Activated CD4-positive, alpha-beta T cell treated with anti-CD3 and anti-CD28 coated beads for 36 hours (primary cell): ENCODE data around the gene BCKDHB. TPM values are rescaled to one million over a fixed set of nuclear protein-coding genes. Genes with fewer than 3 reads are reported as not detected.
"Not testable (repeated sequence)": the region's sequence is repeated elsewhere in the genome, so short reads cannot be mapped to it uniquely, and the experiment has no call there.

ENCODE experiments used
- ATAC-seq: fragments of 200-7000 bp; cut with Tn5 transposase; one replicate; pipeline ENCODE4 v1.10.0; 2021; ENCODE audit warnings: mild to moderate bottlenecking, moderate library complexity
- CTCF ChIA-PET: fragments of 350-600 bp; sonication (Branson Sonifier 250); formaldehyde crosslinking; loops from one replicate; lab custom pipeline; 2021; ENCODE audit warnings: antibody characterized with exemption; lab: Charles Lee
- POLR2A ChIA-PET: fragments of 350-600 bp; sonication (Branson Sonifier 250); formaldehyde crosslinking; loops from one replicate; lab custom pipeline; 2021; ENCODE audit warnings: antibody characterized with exemption, inconsistent platforms; lab: Charles Lee
- DNase-seq: peaks from one replicate; pipeline ENCODE4 v3.0.0-alpha.2; 2020
- H3K27ac Mint-ChIP-seq: one replicate; pipeline ENCODE4 v1.8.0; 2021; ENCODE audit warnings: mixed read lengths
- H3K27me3 Mint-ChIP-seq: one replicate; pipeline ENCODE4 v1.8.0; 2021; ENCODE audit warnings: mixed read lengths
- H3K36me3 Mint-ChIP-seq: one replicate; pipeline ENCODE4 v1.8.0; 2021; ENCODE audit warnings: low read depth, mixed read lengths
- H3K4me1 Mint-ChIP-seq: one replicate; pipeline ENCODE4 v1.8.0; 2021; ENCODE audit warnings: mixed read lengths
- H3K4me3 Mint-ChIP-seq: one replicate; pipeline ENCODE4 v1.8.0; 2021; ENCODE audit warnings: mild to moderate bottlenecking, moderate library complexity, mixed read lengths
- H3K9me3 Mint-ChIP-seq: one replicate; pipeline ENCODE4 v1.8.0; 2021; ENCODE audit warnings: low read depth, mixed read lengths
- intact Hi-C, 2 experiments: fragments of 100-400 bp; cut with DNase I in 1 of 2; cut with micrococcal nuclease in 1 of 2; formaldehyde crosslinking; loops; one replicate each; pipeline versions ENCODE4 v1.14.2 to v1.15.1; 2022 to 2024; cut with DNase I, micrococcal nuclease
- total RNA-seq, 2 experiments: library from RNA; stranded (reverse); gene quantifications; one replicate each; pipeline ENCODE4 v1.2.3, GENCODE V29; 2021

The BCKDHB gene
- 10 to 100 TPM; 13.1 to 21.4 TPM for total RNA-seq

- Mint-ChIP-seq H3K36me3 (no peaks in the 10 kb centered on the region), H3K4me1 (peaks cover 12% of the 10 kb centered on the region), H3K27me3 (peaks cover 6% of the 10 kb centered on the region), H3K4me3 (peak within 1 kb of the TSS; percentile 90), H3K9me3 (no peaks in the 10 kb centered on the region), H3K27ac (peak within 1 kb of the TSS; percentile 88)
- intact Hi-C loops, result loop anchor here (1.0 to 10.0 kb wide), 9 partner anchors 58 to 1646 kb away; partner anchors contain the start of genes ELOVL4 (in 2 of the 2), TTK (in 2 of the 2), LCA5 (in 1 of the 2) and PHIP (in 1 of the 2)
- ATAC-seq (peak; percentile 98), DNase-seq (peak; percentile 98)
- POLR2A ChIA-PET, result interaction anchor here (1.0 to 1.6 kb wide), 3 partner anchors 103 to 163 kb away, joined by 3 to 11 read pairs (median 4); partner anchors contain the start of gene TTK
- CTCF ChIA-PET, result interaction anchor here (0.7 to 3.2 kb wide), 8 partner anchors 13 to 595 kb away, joined by 3 to 13 read pairs (median 4); partner anchors contain the start of gene ELOVL4
These were observed at the start of gene BCKDHB for GRCh38 chr6:80106418-80107235. Gene BCKDHB, plus strand, starts transcription at chr6:80106671. Its CDS starts 23 bp downstream, at chr6:80106694.

- ChIA-PET POLR2A (no interaction called here), CTCF (no interaction called here)
- Mint-ChIP-seq H3K27ac (no peak overlapping the region), H3K4me1 (no peaks in the 10 kb centered on the region), H3K27me3 (peaks cover 2% of the 10 kb centered on the region), H3K36me3 (no peaks in the 10 kb centered on the region), H3K9me3 (no peaks in the 10 kb centered on the region), H3K4me3 (no peak overlapping the region)
- no peak for ATAC-seq
- intact Hi-C loops, result no loop called here
- no peak for DNase-seq
These were observed 45.7 kb upstream of the BCKDHB start for GRCh38 chr6:80060774-80061173.

- H3K36me3 Mint-ChIP-seq, CTCF ChIA-PET, H3K4me3 Mint-ChIP-seq, ATAC-seq, intact Hi-C loops, H3K27me3 Mint-ChIP-seq, H3K9me3 Mint-ChIP-seq, H3K4me1 Mint-ChIP-seq, POLR2A ChIA-PET, DNase-seq, H3K27ac Mint-ChIP-seq: not testable (repeated sequence)
These were observed 38.3 kb upstream of the BCKDHB start for GRCh38 chr6:80068146-80068545.

GRCh38 chr6:80070431-80070830 lies 36.0 kb upstream of the BCKDHB start:
- H3K4me3 Mint-ChIP-seq, H3K27ac Mint-ChIP-seq, intact Hi-C loops, H3K27me3 Mint-ChIP-seq, ATAC-seq, POLR2A ChIA-PET, DNase-seq, H3K9me3 Mint-ChIP-seq, H3K4me1 Mint-ChIP-seq, CTCF ChIA-PET, H3K36me3 Mint-ChIP-seq: not testable (repeated sequence)

- DNase-seq (no peak), ATAC-seq (no peak)
- ChIA-PET CTCF (interaction anchor here (0.7 kb wide), 1 partner anchor 179 kb away, joined by 3 read pairs; no protein-coding TSS in a partner anchor), POLR2A (no interaction called here)
- peaks cover 5% of the 10 kb centered on the region for H3K9me3 Mint-ChIP-seq
- no peak overlapping the region for H3K4me3 Mint-ChIP-seq
- intact Hi-C loops, result no loop called here
- no peaks in the 10 kb centered on the region for H3K4me1 Mint-ChIP-seq
- H3K27ac Mint-ChIP-seq, result no peak overlapping the region
- H3K36me3 Mint-ChIP-seq, result no peaks in the 10 kb centered on the region
- H3K27me3 Mint-ChIP-seq, result peaks cover 3% of the 10 kb centered on the region
These were observed 29.4 kb upstream of the BCKDHB start for GRCh38 chr6:80077067-80077466.

GRCh38 chr6:80088637-80089036 lies 17.8 kb upstream of the BCKDHB start:
- peaks cover 4% of the 10 kb centered on the region for H3K27me3 Mint-ChIP-seq
- no peak overlapping the region for H3K27ac Mint-ChIP-seq
- H3K36me3 Mint-ChIP-seq, result no peaks in the 10 kb centered on the region
- H3K4me1 Mint-ChIP-seq, result no peaks in the 10 kb centered on the region
- H3K9me3 Mint-ChIP-seq, result no peaks in the 10 kb centered on the region
- intact Hi-C loops, result no loop called here
- ATAC-seq, result no peak
- ChIA-PET POLR2A (no interaction called here), CTCF (interaction anchor here (0.9 kb wide), 1 partner anchor 139 kb away, joined by 3 read pairs; no protein-coding TSS in a partner anchor)
- no peak for DNase-seq
- H3K4me3 Mint-ChIP-seq, result no peak overlapping the region

GRCh38 chr6:80091506-80091905 lies 15.0 kb upstream of the BCKDHB start:
- POLR2A ChIA-PET, result no interaction called here
- CTCF ChIA-PET, result interaction anchor here (5.2 to 7.0 kb wide), 2 partner anchors 142 to 146 kb away, joined by 34 to 71 read pairs; partner anchors contain the start of gene ELOVL4
- intact Hi-C loops, result loop anchor here in 1 of 2 experiments (5.0 kb wide), 1 partner anchor 314 kb away; no protein-coding TSS in a partner anchor
- Mint-ChIP-seq H3K27me3 (peaks cover 4% of the 10 kb centered on the region), H3K36me3 (no peaks in the 10 kb centered on the region), H3K27ac (no peak overlapping the region), H3K4me1 (peaks cover 2% of the 10 kb centered on the region), H3K4me3 (no peak overlapping the region), H3K9me3 (no peaks in the 10 kb centered on the region)
- no peak for ATAC-seq
- no peak for DNase-seq

- ChIA-PET CTCF (interaction anchor here (0.5 to 7.0 kb wide), 10 partner anchors 10 to 1366 kb away, joined by 3 to 71 read pairs (median 4); partner anchors contain the start of genes BCKDHB, ELOVL4 and TTK), POLR2A (no interaction called here)
- no peaks in the 10 kb centered on the region for H3K36me3 Mint-ChIP-seq
- intact Hi-C loops, result loop anchor here (1.0 to 5.0 kb wide), 4 partner anchors 145 to 317 kb away; no protein-coding TSS in a partner anchor
- H3K27ac Mint-ChIP-seq, result no peak overlapping the region
- H3K27me3 Mint-ChIP-seq, result peaks cover 2% of the 10 kb centered on the region
- H3K4me1 Mint-ChIP-seq, result peaks cover 2% of the 10 kb centered on the region
- ATAC-seq (no peak), DNase-seq (peak; percentile 23)
- H3K4me3 Mint-ChIP-seq, result no peak overlapping the region
- no peaks in the 10 kb centered on the region for H3K9me3 Mint-ChIP-seq
These were observed 12.5 kb upstream of the BCKDHB start for GRCh38 chr6:80094017-80094416.

GRCh38 chr6:80095600-80095999 lies 10.9 kb upstream of the BCKDHB start:
- DNase-seq, result no peak
- CTCF ChIA-PET, result interaction anchor here (5.2 to 7.0 kb wide), 2 partner anchors 146 to 150 kb away, joined by 34 to 71 read pairs; partner anchors contain the start of gene ELOVL4
- intact Hi-C loops, result loop anchor here in 1 of 2 experiments (2.0 kb wide), 1 partner anchor 227 kb away; no protein-coding TSS in a partner anchor
- Mint-ChIP-seq H3K27ac (no peak overlapping the region), H3K4me1 (peaks cover 2% of the 10 kb centered on the region), H3K9me3 (no peaks in the 10 kb centered on the region), H3K27me3 (no peaks in the 10 kb centered on the region), H3K4me3 (no peak overlapping the region), H3K36me3 (no peaks in the 10 kb centered on the region)
- POLR2A ChIA-PET, result no interaction called here
- ATAC-seq, result no peak

- no peaks in the 10 kb centered on the region for H3K27me3 Mint-ChIP-seq
- no peak for ATAC-seq
- DNase-seq, result no peak
- no peak overlapping the region for H3K4me3 Mint-ChIP-seq
- H3K27ac Mint-ChIP-seq, result no peak overlapping the region
- peaks cover 2% of the 10 kb centered on the region for H3K4me1 Mint-ChIP-seq
- intact Hi-C loops, result no loop called here
- no peaks in the 10 kb centered on the region for H3K36me3 Mint-ChIP-seq
- no peaks in the 10 kb centered on the region for H3K9me3 Mint-ChIP-seq
- CTCF ChIA-PET, result interaction anchor here (0.8 to 5.9 kb wide), 6 partner anchors 67 to 230 kb away, joined by 3 to 29 read pairs (median 4); no protein-coding TSS in a partner anchor
- POLR2A ChIA-PET, result no interaction called here
These were observed 8.1 kb upstream of the BCKDHB start for GRCh38 chr6:80098392-80098791.

- Mint-ChIP-seq H3K27me3 (peaks cover 6% of the 10 kb centered on the region), H3K4me1 (peaks cover 12% of the 10 kb centered on the region), H3K4me3 (no peak overlapping the region), H3K9me3 (no peaks in the 10 kb centered on the region), H3K36me3 (no peaks in the 10 kb centered on the region), H3K27ac (no peak overlapping the region)
- intact Hi-C loops, result loop anchor here in 1 of 2 experiments (10.0 kb wide), 1 partner anchor 1030 kb away; the partner anchor contains the start of gene PHIP
- DNase-seq, result no peak
- ATAC-seq, result no peak
- ChIA-PET CTCF (interaction anchor here (0.5 to 1.8 kb wide), 2 partner anchors 11 to 1181 kb away, joined by 3 to 8 read pairs; no protein-coding TSS in a partner anchor), POLR2A (no interaction called here)
These were observed 2.0 kb upstream of the BCKDHB start for GRCh38 chr6:80104520-80104919.
